Measurements from ENCODE around the gene REXO4. TPM values are rescaled to one million over a fixed set of nuclear protein-coding genes. Genes with fewer than 3 reads are reported as not detected.

The REXO4 gene
- total and polyA plus RNA-seq, 2 of the 13 experiments (the other 11 are each of a cell fraction or from before 2014, with no cell fraction given) = 18.5 to 30.4 TPM

GRCh38 chr9:133427658-133428348, 10.0 kb upstream of the REXO4 start (continued):
- TF ChIP-seq HOXA5 (CRISPR knock-in tag; IDR thresholded peaks at IDR 0.05) (0 out of 2 replicates have a peak, but pooled peaks have one; percentile 21), ZNF331 (CRISPR knock-in tag; IDR thresholded peaks at IDR 0.05) (peak; percentile 22; the same call in 1 of the 2 replicates), SOX6 (IDR thresholded peaks at IDR 0.05) (no peak), SOX6 (CRISPR knock-in tag; IDR thresholded peaks at IDR 0.05) (peak; percentile 48), TERF1 (CRISPR knock-in tag; IDR thresholded peaks at IDR 0.05) (0 out of 2 replicates have a peak, but pooled peaks have one; percentile 59), ZNF772 (CRISPR knock-in tag; IDR thresholded peaks at IDR 0.05) (0 out of 2 replicates have a peak, but pooled peaks have one; percentile 16), FOXA1 (IDR thresholded peaks at IDR 0.05) (no peak), FOXA1 (CRISPR knock-in tag; IDR thresholded peaks at IDR 0.05) (peak; percentile 40; the same call in 1 of the 2 replicates), SP140L (CRISPR knock-in tag; IDR thresholded peaks at IDR 0.05; ENCODE audit: borderline replicate concordance) (no peak), ZNF891 (CRISPR knock-in tag; IDR thresholded peaks at IDR 0.05) (no peak), MATR3 (CRISPR knock-in tag; IDR thresholded peaks at IDR 0.05) (no peak), ZBTB7A (CRISPR knock-in tag; IDR thresholded peaks at IDR 0.05) (peak; percentile 61; the same call in 1 of the 2 replicates), HDAC2 (CRISPR knock-in tag; IDR thresholded peaks at IDR 0.05) (peak; percentile 71), MAF1 (CRISPR knock-in tag; IDR thresholded peaks at IDR 0.05; ENCODE audit: borderline replicate concordance) (no peak), ZNF747 (CRISPR knock-in tag; IDR thresholded peaks at IDR 0.05; ENCODE audit: borderline replicate concordance) (0 out of 2 replicates have a peak, but pooled peaks have one; percentile 38), ZNF672 (CRISPR knock-in tag; IDR thresholded peaks at IDR 0.05) (no peak)
- TF ChIP-seq, protein P1, sequence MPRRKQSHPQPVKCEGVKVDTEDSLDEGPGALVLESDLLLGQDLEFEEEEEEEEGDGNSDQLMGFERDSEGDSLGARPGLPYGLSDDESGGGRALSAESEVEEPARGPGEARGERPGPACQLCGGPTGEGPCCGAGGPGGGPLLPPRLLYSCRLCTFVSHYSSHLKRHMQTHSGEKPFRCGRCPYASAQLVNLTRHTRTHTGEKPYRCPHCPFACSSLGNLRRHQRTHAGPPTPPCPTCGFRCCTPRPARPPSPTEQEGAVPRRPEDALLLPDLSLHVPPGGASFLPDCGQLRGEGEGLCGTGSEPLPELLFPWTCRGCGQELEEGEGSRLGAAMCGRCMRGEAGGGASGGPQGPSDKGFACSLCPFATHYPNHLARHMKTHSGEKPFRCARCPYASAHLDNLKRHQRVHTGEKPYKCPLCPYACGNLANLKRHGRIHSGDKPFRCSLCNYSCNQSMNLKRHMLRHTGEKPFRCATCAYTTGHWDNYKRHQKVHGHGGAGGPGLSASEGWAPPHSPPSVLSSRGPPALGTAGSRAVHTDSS (CRISPR knock-in tag; conservative IDR thresholded peaks at IDR 0.05) = no peak
- TF ChIP-seq, protein P2, sequence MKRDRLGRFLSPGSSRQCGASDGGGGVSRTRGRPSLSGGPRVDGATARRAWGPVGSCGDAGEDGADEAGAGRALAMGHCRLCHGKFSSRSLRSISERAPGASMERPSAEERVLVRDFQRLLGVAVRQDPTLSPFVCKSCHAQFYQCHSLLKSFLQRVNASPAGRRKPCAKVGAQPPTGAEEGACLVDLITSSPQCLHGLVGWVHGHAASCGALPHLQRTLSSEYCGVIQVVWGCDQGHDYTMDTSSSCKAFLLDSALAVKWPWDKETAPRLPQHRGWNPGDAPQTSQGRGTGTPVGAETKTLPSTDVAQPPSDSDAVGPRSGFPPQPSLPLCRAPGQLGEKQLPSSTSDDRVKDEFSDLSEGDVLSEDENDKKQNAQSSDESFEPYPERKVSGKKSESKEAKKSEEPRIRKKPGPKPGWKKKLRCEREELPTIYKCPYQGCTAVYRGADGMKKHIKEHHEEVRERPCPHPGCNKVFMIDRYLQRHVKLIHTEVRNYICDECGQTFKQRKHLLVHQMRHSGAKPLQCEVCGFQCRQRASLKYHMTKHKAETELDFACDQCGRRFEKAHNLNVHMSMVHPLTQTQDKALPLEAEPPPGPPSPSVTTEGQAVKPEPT (CRISPR knock-in tag; IDR thresholded peaks at IDR 0.05; ENCODE audit: low read depth) = no peak
- TF ChIP-seq, protein P3, sequence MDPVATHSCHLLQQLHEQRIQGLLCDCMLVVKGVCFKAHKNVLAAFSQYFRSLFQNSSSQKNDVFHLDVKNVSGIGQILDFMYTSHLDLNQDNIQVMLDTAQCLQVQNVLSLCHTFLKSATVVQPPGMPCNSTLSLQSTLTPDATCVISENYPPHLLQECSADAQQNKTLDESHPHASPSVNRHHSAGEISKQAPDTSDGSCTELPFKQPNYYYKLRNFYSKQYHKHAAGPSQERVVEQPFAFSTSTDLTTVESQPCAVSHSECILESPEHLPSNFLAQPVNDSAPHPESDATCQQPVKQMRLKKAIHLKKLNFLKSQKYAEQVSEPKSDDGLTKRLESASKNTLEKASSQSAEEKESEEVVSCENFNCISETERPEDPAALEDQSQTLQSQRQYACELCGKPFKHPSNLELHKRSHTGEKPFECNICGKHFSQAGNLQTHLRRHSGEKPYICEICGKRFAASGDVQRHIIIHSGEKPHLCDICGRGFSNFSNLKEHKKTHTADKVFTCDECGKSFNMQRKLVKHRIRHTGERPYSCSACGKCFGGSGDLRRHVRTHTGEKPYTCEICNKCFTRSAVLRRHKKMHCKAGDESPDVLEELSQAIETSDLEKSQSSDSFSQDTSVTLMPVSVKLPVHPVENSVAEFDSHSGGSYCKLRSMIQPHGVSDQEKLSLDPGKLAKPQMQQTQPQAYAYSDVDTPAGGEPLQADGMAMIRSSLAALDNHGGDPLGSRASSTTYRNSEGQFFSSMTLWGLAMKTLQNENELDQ (CRISPR knock-in tag; IDR thresholded peaks at IDR 0.05; ENCODE audit: borderline replicate concordance) = no peak
- TF ChIP-seq, protein P4, sequence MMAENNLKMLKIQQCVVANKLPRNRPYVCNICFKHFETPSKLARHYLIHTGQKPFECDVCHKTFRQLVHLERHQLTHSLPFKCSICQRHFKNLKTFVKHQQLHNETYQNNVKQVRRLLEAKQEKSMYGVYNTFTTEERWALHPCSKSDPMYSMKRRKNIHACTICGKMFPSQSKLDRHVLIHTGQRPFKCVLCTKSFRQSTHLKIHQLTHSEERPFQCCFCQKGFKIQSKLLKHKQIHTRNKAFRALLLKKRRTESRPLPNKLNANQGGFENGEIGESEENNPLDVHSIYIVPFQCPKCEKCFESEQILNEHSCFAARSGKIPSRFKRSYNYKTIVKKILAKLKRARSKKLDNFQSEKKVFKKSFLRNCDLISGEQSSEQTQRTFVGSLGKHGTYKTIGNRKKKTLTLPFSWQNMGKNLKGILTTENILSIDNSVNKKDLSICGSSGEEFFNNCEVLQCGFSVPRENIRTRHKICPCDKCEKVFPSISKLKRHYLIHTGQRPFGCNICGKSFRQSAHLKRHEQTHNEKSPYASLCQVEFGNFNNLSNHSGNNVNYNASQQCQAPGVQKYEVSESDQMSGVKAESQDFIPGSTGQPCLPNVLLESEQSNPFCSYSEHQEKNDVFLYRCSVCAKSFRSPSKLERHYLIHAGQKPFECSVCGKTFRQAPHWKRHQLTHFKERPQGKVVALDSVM (CRISPR knock-in tag; IDR thresholded peaks at IDR 0.05) = peak; percentile 92
